AG04449 (cell line): ENCODE data around the gene PRDM11.

ENCODE experiments used
- CTCF ChIA-PET: fragments of 350-600 bp; formaldehyde crosslinking; extraction: SDS; loops from one replicate; lab custom pipeline; 2021; ENCODE audit warnings: antibody characterized with exemption; lab: Yijun Ruan, JAX
- POLR2A ChIA-PET: fragments of 400-600, 350-600 bp; formaldehyde crosslinking; extraction: SDS; loops from one replicate; lab custom pipeline; 2020; ENCODE audit warnings: antibody characterized with exemption, inconsistent platforms; lab: Yijun Ruan, JAX
- DNase-seq: peaks from one replicate; pipeline ENCODE4 v3.0.0-alpha.2; 2010; ENCODE audit warnings: low read depth, low spot score
- H3K4me3 ChIP-seq: 2 replicates; pipeline ENCODE4 v1.5.1; 2011; ENCODE audit warnings: low read depth, mild to moderate bottlenecking, control low read depth, low read length
- TF ChIP-seq, protein P1 (sequence below): IDR thresholded peaks from one replicate; pipeline ENCODE4 v1.5.1; 2011; ENCODE audit warnings: mild to moderate bottlenecking, moderate library complexity, low read length, control low read depth, inconsistent platforms; ENCODE audit not compliant: insufficient read depth; ENCODE audit errors: missing control alignments

The PRDM11 gene

DNA sequence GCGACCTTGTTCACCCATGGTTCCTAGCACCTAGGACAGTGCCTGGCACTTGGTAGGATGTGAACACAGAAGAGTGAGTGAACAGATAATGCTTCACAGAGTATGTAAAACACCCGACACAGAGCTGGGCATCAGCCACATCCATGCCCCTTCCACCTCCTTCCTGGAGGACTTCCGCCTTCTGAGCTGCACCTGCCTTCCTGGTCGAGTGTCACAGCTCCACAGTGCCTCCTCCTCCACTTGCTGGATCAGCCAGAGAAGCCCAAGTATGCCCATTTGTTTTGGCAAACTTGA lies 20.1 kb downstream of the PRDM11 start:
- DNase-seq, result no peak
- POLR2A ChIA-PET, result no interaction called here
- TF ChIP-seq, protein P1, sequence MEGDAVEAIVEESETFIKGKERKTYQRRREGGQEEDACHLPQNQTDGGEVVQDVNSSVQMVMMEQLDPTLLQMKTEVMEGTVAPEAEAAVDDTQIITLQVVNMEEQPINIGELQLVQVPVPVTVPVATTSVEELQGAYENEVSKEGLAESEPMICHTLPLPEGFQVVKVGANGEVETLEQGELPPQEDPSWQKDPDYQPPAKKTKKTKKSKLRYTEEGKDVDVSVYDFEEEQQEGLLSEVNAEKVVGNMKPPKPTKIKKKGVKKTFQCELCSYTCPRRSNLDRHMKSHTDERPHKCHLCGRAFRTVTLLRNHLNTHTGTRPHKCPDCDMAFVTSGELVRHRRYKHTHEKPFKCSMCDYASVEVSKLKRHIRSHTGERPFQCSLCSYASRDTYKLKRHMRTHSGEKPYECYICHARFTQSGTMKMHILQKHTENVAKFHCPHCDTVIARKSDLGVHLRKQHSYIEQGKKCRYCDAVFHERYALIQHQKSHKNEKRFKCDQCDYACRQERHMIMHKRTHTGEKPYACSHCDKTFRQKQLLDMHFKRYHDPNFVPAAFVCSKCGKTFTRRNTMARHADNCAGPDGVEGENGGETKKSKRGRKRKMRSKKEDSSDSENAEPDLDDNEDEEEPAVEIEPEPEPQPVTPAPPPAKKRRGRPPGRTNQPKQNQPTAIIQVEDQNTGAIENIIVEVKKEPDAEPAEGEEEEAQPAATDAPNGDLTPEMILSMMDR, result no peak
- CTCF ChIA-PET, result interaction anchor here (1.2 kb wide), 2 partner anchors 26 to 240 kb away, joined by 3 to 4 read pairs; no protein-coding TSS in a partner anchor
- H3K4me3 ChIP-seq, result no peak overlapping the region

DNA sequence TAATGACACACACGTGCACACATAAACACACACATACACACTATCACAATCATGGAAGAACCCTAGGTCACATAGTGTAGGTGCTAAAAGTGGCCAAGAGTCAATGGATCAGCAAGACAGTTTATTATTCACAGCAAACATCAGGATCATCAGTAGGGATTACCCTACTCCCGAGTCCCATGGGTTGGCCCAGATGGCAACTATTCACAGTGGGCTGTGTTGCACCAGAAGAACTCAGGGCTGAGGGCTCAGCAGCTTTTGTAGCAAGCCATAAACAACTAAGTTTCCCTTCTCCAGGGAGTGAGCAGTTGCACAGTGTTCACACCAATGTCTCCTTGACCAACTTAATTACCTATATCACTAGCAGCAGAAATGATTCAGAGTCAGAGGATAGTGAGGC lies 20.8 kb downstream of the PRDM11 start:
- TF ChIP-seq, protein P1, result no peak
- CTCF ChIA-PET, result interaction anchor here (1.2 kb wide), 2 partner anchors 25 to 240 kb away, joined by 3 to 4 read pairs; no protein-coding TSS in a partner anchor

DNA sequence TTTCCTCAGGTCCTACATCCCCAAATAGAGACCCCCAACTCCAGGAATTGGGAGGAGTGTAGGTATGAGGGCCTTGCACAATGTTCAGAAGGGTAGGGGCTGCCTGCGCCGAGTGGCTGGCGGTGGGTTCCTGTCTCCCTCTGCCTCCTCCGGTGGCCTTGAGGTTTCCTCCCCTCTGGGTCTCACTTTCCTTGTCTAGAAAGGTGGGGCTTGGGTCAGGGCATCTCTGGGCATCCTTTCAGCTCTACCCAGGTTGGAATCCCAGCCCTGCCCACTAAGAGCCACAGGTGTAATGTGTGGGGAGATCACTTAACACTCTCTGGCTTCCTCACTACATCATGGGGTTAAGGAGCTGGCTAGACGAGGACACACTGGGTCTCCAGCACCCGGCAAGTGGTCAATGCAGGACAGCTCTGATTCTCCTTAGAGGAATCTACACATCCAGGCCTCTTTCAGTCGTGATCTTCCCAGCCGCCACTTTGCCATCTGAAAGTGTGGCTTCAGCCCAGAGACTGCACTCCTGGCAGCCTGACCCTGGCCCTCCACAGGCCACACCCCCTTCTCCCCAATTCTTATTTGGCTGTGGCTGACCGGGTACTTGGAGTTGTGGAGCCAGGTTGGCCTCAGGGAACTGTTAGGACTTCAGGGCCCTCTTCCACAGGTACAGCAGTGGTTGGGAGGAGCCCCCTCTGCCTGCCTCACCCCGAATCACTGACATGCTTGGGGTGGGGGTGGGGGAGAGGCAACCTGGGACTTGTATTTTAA lies 22.1 kb downstream of the PRDM11 start:
- ChIA-PET CTCF (interaction anchor here (0.6 kb wide), 1 partner anchor 58 kb away, joined by 3 read pairs; no protein-coding TSS in a partner anchor), POLR2A (no interaction called here)
- no peak for DNase-seq
- TF ChIP-seq, protein P1, result no peak
- no peak overlapping the region for H3K4me3 ChIP-seq

More for the DNA sequence above, 20.8 kb downstream of the PRDM11 start:
- no peak overlapping the region for H3K4me3 ChIP-seq
- DNase-seq, result no peak
- POLR2A ChIA-PET, result no interaction called here

DNA sequence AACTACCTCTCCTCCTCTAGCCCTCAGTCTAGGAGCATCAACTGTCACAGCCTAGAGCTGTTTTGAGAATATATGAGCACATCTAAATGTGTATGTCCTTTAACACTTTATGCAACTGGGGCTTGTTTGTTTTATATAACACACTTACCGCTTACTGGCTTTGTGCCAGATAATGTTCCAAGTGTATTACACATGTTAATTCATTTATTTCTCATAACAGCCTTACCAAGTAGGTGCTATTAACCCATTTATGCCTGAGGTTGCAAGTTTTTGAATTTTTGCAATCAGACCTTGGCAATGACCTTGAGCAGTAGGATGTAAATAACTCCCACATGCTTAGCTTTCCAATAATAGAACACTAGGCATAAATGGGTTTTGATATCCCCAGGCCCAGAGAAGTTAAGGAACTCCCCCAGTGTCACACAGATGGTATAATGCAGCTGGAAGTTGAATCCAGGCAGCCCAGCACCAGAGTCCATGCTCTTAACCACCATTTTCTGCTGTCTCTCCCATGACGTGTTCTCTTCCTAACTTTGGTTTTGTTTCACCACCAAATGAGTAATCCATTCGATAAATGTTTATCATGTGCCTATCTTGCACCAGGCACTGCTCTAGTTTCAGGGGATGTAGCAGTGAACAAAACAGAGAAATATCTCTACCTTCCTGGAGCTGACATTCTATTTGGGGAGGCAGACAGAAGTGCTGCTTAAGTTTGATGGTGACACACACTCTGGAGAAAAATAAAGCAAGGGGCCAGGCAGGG lies 23.1 kb downstream of the PRDM11 start:
- TF ChIP-seq, protein P1, result no peak
- CTCF ChIA-PET, result interaction anchor here (1.0 to 1.5 kb wide), 2 partner anchors 10 to 15 kb away, joined by 3 to 4 read pairs; no protein-coding TSS in a partner anchor
- no peak overlapping the region for H3K4me3 ChIP-seq
- no peak for DNase-seq
- POLR2A ChIA-PET, result no interaction called here

DNA sequence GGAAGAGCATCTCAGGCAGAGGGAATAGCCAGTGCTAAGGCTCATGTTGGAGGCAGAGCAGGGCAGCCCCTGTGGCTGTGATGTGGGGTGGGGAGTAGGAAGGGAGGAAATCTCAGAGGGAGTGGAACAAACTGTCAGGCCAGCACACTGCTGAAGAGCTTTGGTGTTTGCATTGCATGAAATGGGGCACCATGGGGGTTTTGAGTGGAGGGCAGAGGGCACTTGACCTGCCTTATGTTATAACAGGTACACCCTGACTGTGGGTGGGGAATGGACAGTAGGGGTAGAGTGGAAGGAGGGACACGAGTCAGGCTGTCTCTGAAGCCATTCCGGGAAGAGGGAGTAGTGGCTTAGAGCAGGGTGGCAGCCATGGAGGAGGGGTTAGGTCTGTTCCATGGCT lies 24.0 kb downstream of the PRDM11 start:
- TF ChIP-seq, protein P1, result no peak
- DNase-seq, result no peak
- H3K4me3 ChIP-seq, result no peak overlapping the region
- ChIA-PET POLR2A (no interaction called here), CTCF (interaction anchor here (1.0 to 1.5 kb wide), 2 partner anchors 11 to 14 kb away, joined by 3 to 4 read pairs; no protein-coding TSS in a partner anchor)

DNA sequence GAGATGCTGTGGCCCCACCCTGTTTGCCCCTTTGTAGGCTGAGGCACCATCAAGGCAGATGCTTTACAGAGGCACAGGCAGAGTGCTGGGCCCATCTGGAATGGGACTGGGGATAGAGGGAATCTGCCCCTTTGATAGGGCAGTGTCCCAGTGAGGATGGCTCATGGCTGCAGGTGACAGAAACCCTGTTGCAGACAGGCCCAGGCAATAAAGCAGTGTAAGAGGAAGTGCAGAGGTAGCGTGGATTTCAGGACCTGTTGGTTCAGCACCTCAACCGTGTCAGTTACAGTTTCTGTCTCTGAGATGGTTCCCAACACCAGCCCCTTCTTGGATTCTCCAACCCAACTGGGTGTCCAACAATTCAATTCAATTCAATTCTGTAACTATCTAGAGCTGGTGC lies 25.1 kb downstream of the PRDM11 start:
- TF ChIP-seq, protein P1, result no peak
- ChIA-PET POLR2A (interaction anchor here (1.1 kb wide), 1 partner anchor 9 kb away, joined by 3 read pairs; no protein-coding TSS in a partner anchor), CTCF (no interaction called here)
- H3K4me3 ChIP-seq, result no peak overlapping the region
- no peak for DNase-seq
